Activated CD8-positive, alpha-beta T cell treated with anti-CD3 and anti-CD28 coated beads for 36 hours (primary cell): ENCODE measurements around the gene NABP2. TPM values are rescaled to one million over a fixed set of nuclear protein-coding genes. Genes with fewer than 3 reads are reported as not detected.

Experiments used
- ATAC-seq: fragments of 200-7000 bp; cut with Tn5 transposase; one replicate; pipeline ENCODE4 v1.10.0; 2021; ENCODE audit warnings: mild to moderate bottlenecking, moderate library complexity
- CTCF ChIA-PET: fragments of 350-600 bp; sonication (Branson Sonifier 250); formaldehyde crosslinking; loops from one replicate; lab custom pipeline; 2021; ENCODE audit warnings: antibody characterized with exemption; lab: Charles Lee
- POLR2A ChIA-PET: fragments of 350-600 bp; sonication (Branson Sonifier 250); formaldehyde crosslinking; loops from one replicate; lab custom pipeline; 2021; ENCODE audit warnings: antibody characterized with exemption; lab: Charles Lee
- DNase-seq: peaks from one replicate; pipeline ENCODE4 v3.0.0-alpha.2; 2020
- H3K27ac Mint-ChIP-seq: one replicate; pipeline ENCODE4 v1.8.0; 2021; ENCODE audit warnings: mild to moderate bottlenecking, mixed read lengths
- H3K27me3 Mint-ChIP-seq: one replicate; pipeline ENCODE4 v1.8.0; 2021; ENCODE audit warnings: mixed read lengths
- H3K36me3 Mint-ChIP-seq: one replicate; pipeline ENCODE4 v1.8.0; 2021; ENCODE audit warnings: low read depth, mixed read lengths
- H3K4me1 Mint-ChIP-seq: one replicate; pipeline ENCODE4 v1.8.0; 2021; ENCODE audit warnings: low read depth, mixed read lengths
- H3K4me3 Mint-ChIP-seq: one replicate; pipeline ENCODE4 v1.8.0; 2021; ENCODE audit warnings: mild to moderate bottlenecking, moderate library complexity, mixed read lengths
- H3K9me3 Mint-ChIP-seq: one replicate; pipeline ENCODE4 v1.8.0; 2021; ENCODE audit warnings: mixed read lengths
- intact Hi-C: fragments of 100-400 bp; cut with micrococcal nuclease; formaldehyde crosslinking; loops from one replicate; pipeline ENCODE4 v1.10.0; 2022
- total RNA-seq, 2 experiments: library from RNA; stranded (reverse); gene quantifications; one replicate each; pipeline ENCODE4 v1.2.3, GENCODE V29; 2021
- TF ChIP-seq, protein P1 (sequence below): fragments of 200-600 bp; IDR thresholded peaks from one replicate; pipeline ENCODE4 v1.8.0; 2022; ENCODE audit warnings: antibody characterized with exemption, mild to moderate bottlenecking

The NABP2 gene
- total RNA-seq, 2 experiments from 2014 or later, result 58.7 to 60.2 TPM

DNA sequence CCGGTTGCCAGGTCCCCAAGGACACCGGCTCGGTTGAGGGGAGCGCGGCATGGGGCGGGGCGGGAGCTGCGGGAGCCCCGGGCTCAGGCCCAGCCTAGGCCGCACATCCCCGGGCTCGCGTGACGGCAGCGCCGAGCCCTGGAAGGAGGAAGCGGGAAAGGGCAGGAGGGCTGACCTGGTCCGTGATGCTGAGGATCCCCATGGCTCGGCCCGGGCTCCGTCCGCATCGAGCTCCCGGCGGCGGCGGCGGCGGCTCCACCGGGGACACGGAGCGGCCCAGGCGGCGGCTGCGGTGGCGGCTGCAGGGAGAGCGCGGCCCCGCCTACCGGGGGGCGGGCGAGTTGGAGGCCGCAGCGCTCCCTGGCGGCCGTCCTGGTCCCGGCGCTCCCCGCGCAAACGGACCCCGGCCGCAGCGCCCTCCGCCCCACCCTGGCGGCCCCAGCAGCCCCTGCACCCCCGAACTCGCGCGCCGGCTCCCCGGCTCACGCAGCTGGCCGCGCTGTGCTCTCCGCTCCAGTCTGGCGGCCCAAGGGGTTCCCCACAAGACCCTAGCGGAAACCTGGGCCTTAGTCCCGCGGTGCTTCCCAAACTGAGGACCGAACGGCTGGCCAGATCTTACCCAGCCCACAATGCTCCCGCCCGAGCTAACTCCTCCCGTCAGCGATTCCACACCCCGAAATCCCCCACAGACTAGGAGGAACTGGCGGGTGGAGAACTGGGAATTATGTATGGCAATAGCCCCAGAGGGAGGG is 34.1 kb downstream of the NABP2 start, which contains the start of gene ANKRD52:
TSS of gene ANKRD52 (minus strand) at position 317 of the 752 bp plus-strand sequence. CDS start at position 202, 115 bp downstream.
- ChIA-PET POLR2A (interaction anchor here (0.7 to 3.5 kb wide), 12 partner anchors 9 to 192 kb away, joined by 3 to 17 read pairs (median 6); partner anchors contain the start of genes CNPY2, COQ10A, RNF41 and SMARCC2), CTCF (interaction anchor here (0.6 to 3.4 kb wide), 30 partner anchors 10 to 256 kb away, joined by 3 to 40 read pairs (median 4); partner anchors contain the start of genes COQ10A, MYL6B, RNF41 and SMARCC2)
- Mint-ChIP-seq H3K4me1 (peaks cover 19% of the 10 kb centered on the region), H3K4me3 (peak within 1 kb of the TSS; percentile 88), H3K9me3 (no peaks in the 10 kb centered on the region), H3K27ac (peak within 1 kb of the TSS; percentile 87), H3K36me3 (peaks cover 18% of the 10 kb centered on the region), H3K27me3 (no peaks in the 10 kb centered on the region)
- peak; percentile 81 for DNase-seq
- intact Hi-C loops, result loop anchor here (5.0 to 10.0 kb wide), 2 partner anchors 66 to 133 kb away; partner anchors contain the start of gene ESYT1
- peak; percentile 94 for ATAC-seq
- TF ChIP-seq, protein P1, sequence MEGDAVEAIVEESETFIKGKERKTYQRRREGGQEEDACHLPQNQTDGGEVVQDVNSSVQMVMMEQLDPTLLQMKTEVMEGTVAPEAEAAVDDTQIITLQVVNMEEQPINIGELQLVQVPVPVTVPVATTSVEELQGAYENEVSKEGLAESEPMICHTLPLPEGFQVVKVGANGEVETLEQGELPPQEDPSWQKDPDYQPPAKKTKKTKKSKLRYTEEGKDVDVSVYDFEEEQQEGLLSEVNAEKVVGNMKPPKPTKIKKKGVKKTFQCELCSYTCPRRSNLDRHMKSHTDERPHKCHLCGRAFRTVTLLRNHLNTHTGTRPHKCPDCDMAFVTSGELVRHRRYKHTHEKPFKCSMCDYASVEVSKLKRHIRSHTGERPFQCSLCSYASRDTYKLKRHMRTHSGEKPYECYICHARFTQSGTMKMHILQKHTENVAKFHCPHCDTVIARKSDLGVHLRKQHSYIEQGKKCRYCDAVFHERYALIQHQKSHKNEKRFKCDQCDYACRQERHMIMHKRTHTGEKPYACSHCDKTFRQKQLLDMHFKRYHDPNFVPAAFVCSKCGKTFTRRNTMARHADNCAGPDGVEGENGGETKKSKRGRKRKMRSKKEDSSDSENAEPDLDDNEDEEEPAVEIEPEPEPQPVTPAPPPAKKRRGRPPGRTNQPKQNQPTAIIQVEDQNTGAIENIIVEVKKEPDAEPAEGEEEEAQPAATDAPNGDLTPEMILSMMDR, result peak; percentile 80

DNA sequence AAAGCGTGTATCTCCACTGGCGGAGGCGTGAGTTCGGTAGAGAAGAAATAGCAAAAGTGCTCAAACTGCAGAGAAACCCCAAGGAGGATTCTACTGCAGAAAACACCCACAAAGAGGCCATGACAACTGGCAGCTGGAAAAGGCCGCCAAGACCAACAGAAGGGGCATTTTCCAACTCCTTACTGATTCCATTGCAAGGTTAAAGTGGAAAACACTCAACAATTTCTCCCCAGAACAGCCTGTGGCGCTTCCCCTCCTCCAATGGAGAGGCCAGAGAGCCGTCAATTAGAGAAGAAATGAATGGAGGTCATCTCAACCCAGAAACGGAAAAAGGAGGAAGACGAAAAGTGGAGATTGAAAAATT is 34.7 kb downstream of the NABP2 start:
- Mint-ChIP-seq H3K36me3 (peaks cover 13% of the 10 kb centered on the region), H3K4me1 (peaks cover 19% of the 10 kb centered on the region), H3K27ac (peak overlapping the region; percentile 87), H3K27me3 (no peaks in the 10 kb centered on the region), H3K9me3 (no peaks in the 10 kb centered on the region), H3K4me3 (peak overlapping the region; percentile 88)
- intact Hi-C loops, result loop anchor here (5.0 to 10.0 kb wide), 2 partner anchors 67 to 134 kb away; partner anchors contain the start of gene ESYT1
- CTCF ChIA-PET, result interaction anchor here (0.6 to 3.4 kb wide), 23 partner anchors 9 to 256 kb away, joined by 3 to 40 read pairs (median 5); partner anchors contain the start of genes COQ10A, MYL6B, RNF41 and SMARCC2
- POLR2A ChIA-PET, result interaction anchor here (0.7 to 3.5 kb wide), 8 partner anchors 8 to 178 kb away, joined by 3 to 17 read pairs (median 6); partner anchors contain the start of genes COQ10A, RNF41, SMARCC2 and ZC3H10
- DNase-seq, result no peak
- TF ChIP-seq, protein P1, result no peak
- no peak for ATAC-seq

DNA sequence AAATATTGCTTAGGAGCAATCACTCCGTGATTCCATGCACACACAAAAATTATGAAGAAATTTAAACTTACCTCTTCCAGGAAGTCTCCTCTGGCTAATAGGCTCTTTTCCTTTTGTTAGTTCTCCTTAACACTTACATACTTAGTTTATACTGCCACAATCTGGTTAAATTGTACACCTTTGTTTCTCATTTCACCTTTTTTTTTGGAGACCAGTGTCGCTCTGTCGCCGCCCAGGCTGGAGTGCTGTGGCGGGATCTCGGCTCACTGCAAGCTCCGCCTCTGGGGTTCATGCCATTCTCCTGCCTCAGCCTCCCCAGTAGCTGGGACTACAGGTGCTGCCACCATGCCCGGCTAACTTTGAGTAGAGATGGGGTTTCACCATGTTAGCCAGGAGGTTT is 36.2 kb downstream of the NABP2 start:
- peaks cover 4% of the 10 kb centered on the region for H3K36me3 Mint-ChIP-seq
- ChIA-PET CTCF (interaction anchor here (1.6 to 1.7 kb wide), 2 partner anchors 38 to 55 kb away, joined by 6 to 7 read pairs; partner anchors contain the start of gene RNF41), POLR2A (no interaction called here)
- H3K27ac Mint-ChIP-seq, result no peak overlapping the region
- ATAC-seq (no peak), DNase-seq (no peak)
- no peak overlapping the region for H3K4me3 Mint-ChIP-seq
- no peaks in the 10 kb centered on the region for H3K27me3 Mint-ChIP-seq
- intact Hi-C loops, result no loop called here
- TF ChIP-seq, protein P1, result no peak
- no peaks in the 10 kb centered on the region for H3K9me3 Mint-ChIP-seq
- H3K4me1 Mint-ChIP-seq, result peaks cover 19% of the 10 kb centered on the region

DNA sequence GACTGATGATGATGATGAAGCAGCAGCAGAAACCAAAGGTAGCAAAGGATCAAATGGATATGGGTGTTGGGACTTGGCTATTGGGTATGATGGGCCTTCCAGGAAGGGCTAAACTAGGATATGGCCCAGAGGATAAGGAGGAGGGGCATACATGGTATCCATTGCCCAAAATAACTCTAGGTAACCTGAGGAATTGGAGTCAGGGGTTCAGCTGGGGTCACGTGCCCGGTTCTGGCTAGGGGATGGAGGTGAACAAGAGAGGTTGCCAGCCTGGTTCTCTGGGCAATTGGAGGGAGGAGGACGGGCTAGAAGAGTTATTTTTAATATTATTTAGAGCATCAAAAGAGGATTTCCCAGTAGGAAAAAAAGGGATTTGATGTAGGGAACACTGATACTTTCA is 36.8 kb downstream of the NABP2 start:
- no peak for DNase-seq
- no peaks in the 10 kb centered on the region for H3K9me3 Mint-ChIP-seq
- TF ChIP-seq, protein P1, result no peak
- H3K4me1 Mint-ChIP-seq, result peaks cover 22% of the 10 kb centered on the region
- intact Hi-C loops, result no loop called here
- no peak overlapping the region for H3K27ac Mint-ChIP-seq
- no peaks in the 10 kb centered on the region for H3K27me3 Mint-ChIP-seq
- ChIA-PET CTCF (interaction anchor here (1.0 to 1.7 kb wide), 4 partner anchors 38 to 232 kb away, joined by 3 to 7 read pairs (median 4); partner anchors contain the start of gene RNF41), POLR2A (interaction anchor here (0.6 kb wide), 1 partner anchor 73 kb away, joined by 4 read pairs; no protein-coding TSS in a partner anchor)
- H3K36me3 Mint-ChIP-seq, result peaks cover 3% of the 10 kb centered on the region
- no peak for ATAC-seq
- H3K4me3 Mint-ChIP-seq, result no peak overlapping the region
